Tibial nerve (tissue), 4 donors: ENCODE measurements around the gene FNDC3A.

ENCODE experiments used
- CTCF ChIP-seq, 5 experiments: fragments of 200-600 bp in 3 of 5; fragments of 450-650 bp in 2 of 5; sonication (generic) in 3 of 5; IDR thresholded peaks; one replicate each; pipeline ENCODE4 v1.5.1; 2016 to 2019; ENCODE audit warnings: antibody characterized with exemption in 5 of 5, mild to moderate bottlenecking in 3 of 5, moderate library complexity in 2 of 5
- EP300 ChIP-seq, 2 donors: sonication (generic); formaldehyde crosslinking; IDR thresholded peaks; one replicate each; pipeline ENCODE4 v1.6.1; 2017; ENCODE audit warnings: antibody characterized with exemption in 2 of 2, mild to moderate bottlenecking in 1 of 2
- POLR2A ChIP-seq, 2 donors: fragments of 450-650 bp; IDR thresholded peaks; one replicate each; pipeline ENCODE4 v1.6.1; 2017; ENCODE audit warnings: antibody characterized with exemption in 2 of 2, mild to moderate bottlenecking in 2 of 2, moderate library complexity in 2 of 2

DNA sequence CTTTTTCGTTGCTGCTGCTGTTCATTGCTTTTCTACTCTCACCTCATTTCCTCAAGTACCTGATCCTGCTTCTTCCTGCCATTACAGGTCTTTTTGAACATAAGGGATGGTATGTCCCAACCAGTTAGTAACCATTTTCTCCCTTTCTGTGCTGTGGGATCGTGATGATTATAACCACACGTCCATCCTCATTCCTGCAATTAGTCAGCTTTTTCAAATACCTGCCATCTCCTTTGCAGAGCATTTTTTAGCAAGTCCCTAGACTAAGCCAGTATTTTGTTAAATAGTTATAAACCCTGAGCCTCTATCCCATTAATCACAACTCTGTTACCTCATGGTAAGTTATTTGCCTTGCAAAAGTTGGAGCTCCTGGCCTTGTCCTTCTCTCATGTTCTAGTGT lies 109.2 kb downstream of the FNDC3A start:
- TF ChIP-seq CTCF (IDR thresholded peaks at IDR 0.05): no peak
- TF ChIP-seq POLR2A (IDR thresholded peaks at IDR 0.05): no peak
- no peak for TF ChIP-seq EP300 (IDR thresholded peaks at IDR 0.05)
